GM18870 (cell line): ENCODE results near the gene PNLIPRP1.

Experiments used
- ATAC-seq: cut with Tn5 transposase; IDR thresholded peaks from one replicate; pipeline ENCODE4 v1.9.1; 2021; ENCODE audit warnings: moderate library complexity; ENCODE audit not compliant: unreplicated experiment

Gene PNLIPRP1

GRCh38 chr10:116590590-116591444 lies at the start of gene PNLIPRP1:
Gene PNLIPRP1 (plus strand): TSS chr10:116590959. CDS start chr10:116591130, 171 bp downstream.
- no peak for ATAC-seq

GRCh38 chr10:116542007-116542677 lies 48.6 kb upstream of the PNLIPRP1 start:
- ATAC-seq = no peak

- no peak for ATAC-seq
Observed at GRCh38 chr10:116545122-116545521, 45.6 kb upstream of the PNLIPRP1 start.

GRCh38 chr10:116545756-116546155 lies 45.0 kb upstream of the PNLIPRP1 start, which contains the start of gene PNLIP:
Gene PNLIP (plus strand): TSS chr10:116545931. CDS start chr10:116546093, 162 bp downstream.
- ATAC-seq = no peak

GRCh38 chr10:116548301-116548700 lies 42.5 kb upstream of the PNLIPRP1 start:
- no peak for ATAC-seq

- no peak for ATAC-seq
Observed at GRCh38 chr10:116553378-116553980, 37.3 kb upstream of the PNLIPRP1 start.

- ATAC-seq = no peak
Observed at GRCh38 chr10:116554628-116555027, 36.1 kb upstream of the PNLIPRP1 start.

GRCh38 chr10:116555880-116556279 lies 34.9 kb upstream of the PNLIPRP1 start:
- no peak for ATAC-seq

GRCh38 chr10:116557305-116557880 lies 33.4 kb upstream of the PNLIPRP1 start:
- ATAC-seq = no peak

- no peak for ATAC-seq
Observed at GRCh38 chr10:116565534-116565933, 25.2 kb upstream of the PNLIPRP1 start.

- ATAC-seq = no peak
Observed at GRCh38 chr10:116566932-116567331, 23.8 kb upstream of the PNLIPRP1 start.

- ATAC-seq = no peak
Observed at GRCh38 chr10:116567335-116567734, 23.4 kb upstream of the PNLIPRP1 start.

GRCh38 chr10:116574797-116575196 lies 16.0 kb upstream of the PNLIPRP1 start:
- ATAC-seq = no peak

- ATAC-seq = no peak
Observed at GRCh38 chr10:116587878-116588591, 2.7 kb upstream of the PNLIPRP1 start.

- ATAC-seq = no peak
Observed at GRCh38 chr10:116588995-116589394, 1.8 kb upstream of the PNLIPRP1 start.

GRCh38 chr10:116589926-116590325 lies 833 bp upstream of the PNLIPRP1 start:
- no peak for ATAC-seq

- ATAC-seq = no peak
Observed at GRCh38 chr10:116593139-116593740, 2.5 kb downstream of the PNLIPRP1 start.

GRCh38 chr10:116594525-116595035 lies 3.8 kb downstream of the PNLIPRP1 start:
- ATAC-seq = no peak

- ATAC-seq = no peak
Observed at GRCh38 chr10:116596062-116596461, 5.3 kb downstream of the PNLIPRP1 start.

GRCh38 chr10:116597543-116597942 lies 6.8 kb downstream of the PNLIPRP1 start:
- no peak for ATAC-seq
